HepG2 (cell line): Measurements from ENCODE around the gene PDE6C. TPM values are rescaled to one million over a fixed set of nuclear protein-coding genes. Genes with fewer than 3 reads are reported as not detected.

Experiments
- ATAC-seq: fragments of 200-7000 bp; cut with Tn5 transposase; 3 replicates; pipeline ENCODE4 v1.9.1; 2020; ENCODE audit warnings: mild to moderate bottlenecking, moderate library complexity
- BruUV-seq: library from RNA; stranded (reverse); fragments of 400-500 nt; replicated peaks from 2 replicates; lab custom pipeline; 2021; lab: Mats Ljungman, UMichigan
- CTCF ChIA-PET: fragments of 300-600 bp; formaldehyde crosslinking; extraction: SDS; loops from one replicate; lab custom pipeline; 2021; ENCODE audit warnings: low total read pairs, inconsistent platforms, low intra/inter-chr PET ratio; lab: Yijun Ruan, JAX
- POLR2A ChIA-PET: fragments of 350-600 bp; sonication (Branson Sonifier 250); formaldehyde crosslinking; loops from one replicate; lab custom pipeline; 2020; ENCODE audit warnings: antibody characterized with exemption, inconsistent platforms; lab: Yijun Ruan, JAX
- DNase-seq: peaks from one replicate; pipeline ENCODE4 v3.0.0-alpha.2; 2015; ENCODE audit warnings: low spot score
- FAIRE-seq: peaks from 3 replicates; lab custom pipeline; 2011; peaks lifted over from hg19 to GRCh38; lab: Jason Lieb, UNC
- H2AFZ ChIP-seq: one replicate; pipeline ENCODE4 v1.6.1; 2011; ENCODE audit warnings: low read length, inconsistent platforms
- H3K27ac ChIP-seq: fragments of 300-600 bp; 3 replicates; pipeline ENCODE4 v1.8.0; 2011; ENCODE audit warnings: mixed run types, mild to moderate bottlenecking, mixed read lengths, low read length, inconsistent platforms; ENCODE audit not compliant: insufficient read depth; ENCODE audit errors: extremely low read length
- H3K27me3 ChIP-seq, 2 experiments: fragments of 200-600 bp in 1 of 2; 2 replicates in 1 of 2; 3 replicates in 1 of 2; pipeline versions ENCODE4 v1.6.0 to v1.8.0; 2011; ENCODE audit warnings: low read length in 2 of 2, mild to moderate bottlenecking in 2 of 2, moderate library complexity in 2 of 2, inconsistent platforms in 1 of 2; ENCODE audit not compliant: insufficient read depth in 2 of 2, control insufficient read depth in 1 of 2
- H3K36me3 ChIP-seq, 2 experiments: fragments of 200-600 bp in 1 of 2; replicated peaks in 1 of 2; 2 replicates in 1 of 2; 3 replicates in 1 of 2; pipeline versions ENCODE4 v1.5.1 to v1.8.0; 2011; ENCODE audit warnings: low read length in 2 of 2, inconsistent platforms in 1 of 2; ENCODE audit not compliant: insufficient read depth in 2 of 2, control insufficient read depth in 1 of 2
- H3K4me1 ChIP-seq: 2 replicates; pipeline ENCODE4 v1.5.1; 2012; ENCODE audit warnings: low read length, inconsistent platforms; ENCODE audit not compliant: insufficient read depth
- H3K4me2 ChIP-seq: 2 replicates; pipeline ENCODE4 v1.6.0; 2011; ENCODE audit warnings: low read depth, low read length, inconsistent platforms
- H3K4me3 ChIP-seq, 3 experiments: fragments of 200-600 bp in 1 of 3; sonication (generic), shearing (Covaris generic) in 1 of 3; replicated peaks in 1 of 3; 2 replicates each; pipeline ENCODE4 v1.5.1; 2011 to 2016; ENCODE audit warnings: low read length in 3 of 3, inconsistent platforms in 2 of 3, low read depth in 2 of 3, mild to moderate bottlenecking in 2 of 3, control low read depth in 1 of 3, mixed read lengths in 1 of 3; ENCODE audit not compliant: insufficient read depth in 1 of 3
- H3K79me2 ChIP-seq: one replicate; pipeline ENCODE4 v1.6.1; 2011; ENCODE audit warnings: low read length, inconsistent platforms; ENCODE audit not compliant: insufficient read depth
- H3K9ac ChIP-seq: 2 replicates; pipeline ENCODE4 v1.6.0; 2011; ENCODE audit warnings: mild to moderate bottlenecking, low read depth, low read length, inconsistent platforms; ENCODE audit not compliant: insufficient read depth
- H3K9me3 ChIP-seq: 2 replicates; pipeline ENCODE4 v1.5.1; 2012; ENCODE audit warnings: mild to moderate bottlenecking, low read length
- H4K20me1 ChIP-seq: 2 replicates; pipeline ENCODE4 v1.6.0; 2011; ENCODE audit warnings: inconsistent platforms, mild to moderate bottlenecking, low read length, moderate library complexity; ENCODE audit not compliant: insufficient read depth
- FOXA3 ChIP-seq: IDR thresholded peaks from 2 replicates; pipeline ENCODE4 v1.6.1; 2016; ENCODE audit warnings: missing genetic modification reagents, missing compliant biosample characterization
- FOXM1 ChIP-seq: sonication (generic); formaldehyde crosslinking; IDR thresholded peaks from 2 replicates; pipeline ENCODE4 v1.5.0; 2020; ENCODE audit warnings: missing genetic modification reagents
- IRF2 ChIP-seq: IDR thresholded peaks from 2 replicates; pipeline ENCODE4 v1.6.1; 2018; ENCODE audit warnings: missing genetic modification reagents, missing compliant biosample characterization
- KDM2A ChIP-seq: sonication (generic); formaldehyde crosslinking; IDR thresholded peaks from 2 replicates; pipeline ENCODE4 v1.4.0; 2020; ENCODE audit warnings: low read depth, missing genetic modification reagents, borderline replicate concordance
- KMT2A ChIP-seq: sonication (generic); formaldehyde crosslinking; IDR thresholded peaks from 2 replicates; pipeline ENCODE4 v1.4.0; 2020; ENCODE audit warnings: missing genetic modification reagents
- MAZ ChIP-seq, 2 experiments: sonication (generic) in 1 of 2; formaldehyde crosslinking in 1 of 2; IDR thresholded peaks; 2 replicates each; pipeline versions ENCODE4 v1.5.0 to v1.6.1; 2012 to 2020; ENCODE audit warnings: low read depth in 2 of 2, mild to moderate bottlenecking in 2 of 2, borderline replicate concordance in 1 of 2, improper control_type of control experiment in 1 of 2, low read length in 1 of 2, missing genetic modification reagents in 1 of 2, moderate library complexity in 1 of 2
- SAP130 ChIP-seq: IDR thresholded peaks from 2 replicates; pipeline ENCODE4 v1.6.1; 2016; ENCODE audit warnings: low read depth
- STAG1 ChIP-seq: sonication (generic); formaldehyde crosslinking; IDR thresholded peaks from 2 replicates; pipeline ENCODE4 v1.4.0; 2020; ENCODE audit warnings: missing genetic modification reagents
- TRIM24 ChIP-seq: sonication (generic); formaldehyde crosslinking; IDR thresholded peaks from 2 replicates; pipeline ENCODE4 v1.8.0; 2022; ENCODE audit warnings: mild to moderate bottlenecking, missing genetic modification reagents
- ZFY ChIP-seq: sonication (generic); formaldehyde crosslinking; IDR thresholded peaks from 2 replicates; pipeline ENCODE4 v1.4.0; 2020; ENCODE audit warnings: missing genetic modification reagents
- ZNF251 ChIP-seq: sonication (generic); formaldehyde crosslinking; IDR thresholded peaks from 2 replicates; pipeline ENCODE4 v1.9.0; 2021; ENCODE audit warnings: mild to moderate bottlenecking, missing genetic modification reagents
- ZNF264 ChIP-seq: sonication (generic); formaldehyde crosslinking; IDR thresholded peaks from 2 replicates; pipeline ENCODE4 v1.4.0; 2020; ENCODE audit warnings: missing genetic modification reagents
- ZNF331 ChIP-seq: sonication (generic); formaldehyde crosslinking; IDR thresholded peaks from 2 replicates; pipeline ENCODE4 v1.4.0; 2020; ENCODE audit warnings: missing genetic modification reagents
- ZNF441 ChIP-seq: sonication (generic); formaldehyde crosslinking; IDR thresholded peaks from 2 replicates; pipeline ENCODE4 v1.7.0; 2021; ENCODE audit warnings: missing genetic modification reagents, borderline replicate concordance
- ZNF564 ChIP-seq: sonication (generic); formaldehyde crosslinking; IDR thresholded peaks from 2 replicates; pipeline ENCODE4 v1.8.1; 2023; ENCODE audit warnings: mild to moderate bottlenecking, missing genetic modification reagents
- ZNF629 ChIP-seq: sonication (generic); formaldehyde crosslinking; conservative IDR thresholded peaks from 2 replicates; pipeline ENCODE4 v1.5.0; 2020; ENCODE audit warnings: missing genetic modification reagents
- in situ Hi-C: cut with HindIII; loops from 2 replicates; pipeline ENCODE4 v1.10.0; 2017; ENCODE audit warnings: low pct_unique_long_range_greater_than_20kb; ENCODE audit not compliant: extremely low pct_ligation_motif_present
- intact Hi-C: fragments of 100-400 bp; cut with micrococcal nuclease; formaldehyde crosslinking; loops from one replicate; pipeline ENCODE4 v1.10.0; 2022; ENCODE audit not compliant: unreplicated experiment
- polyA plus RNA-seq, 8 experiments: library from polyadenylated mRNA; depleted of rRNA in 3 of 8; stranded (reverse) in 7 of 8; unstranded in 1 of 8; fragments of >200 nt; fragmentation: Illumina TruSeq in 4 of 8; extraction: Trizol in 4 of 8; gene quantifications; 2 replicates each; pipeline versions ENCODE4 v1.2.1 to v1.2.3, GENCODE V29; 2011 to 2016; ENCODE audit warnings: low read depth in 4 of 8, missing spikeins in 1 of 8, mixed read lengths in 1 of 8; ENCODE audit not compliant: insufficient read depth in 1 of 8
- total RNA-seq, 5 experiments: library from RNA; depleted of rRNA; stranded (reverse); fragments of >200 nt; fragmentation: Illumina TruSeq; extraction: Trizol; gene quantifications; 2 replicates each; pipeline ENCODE4 v1.2.3, GENCODE V29; 2016; ENCODE audit warnings: low read depth in 1 of 5
- TF ChIP-seq, protein P1 (sequence below): sonication (generic); formaldehyde crosslinking; IDR thresholded peaks from 2 replicates; pipeline ENCODE4 v1.4.0; 2020; ENCODE audit warnings: low read depth, missing genetic modification reagents

The PDE6C gene
- total and polyA plus RNA-seq, 2 of the 13 experiments (the other 11 are each of a cell fraction or from before 2014, with no cell fraction given), result 0.64 TPM; not detected in 1

DNA sequence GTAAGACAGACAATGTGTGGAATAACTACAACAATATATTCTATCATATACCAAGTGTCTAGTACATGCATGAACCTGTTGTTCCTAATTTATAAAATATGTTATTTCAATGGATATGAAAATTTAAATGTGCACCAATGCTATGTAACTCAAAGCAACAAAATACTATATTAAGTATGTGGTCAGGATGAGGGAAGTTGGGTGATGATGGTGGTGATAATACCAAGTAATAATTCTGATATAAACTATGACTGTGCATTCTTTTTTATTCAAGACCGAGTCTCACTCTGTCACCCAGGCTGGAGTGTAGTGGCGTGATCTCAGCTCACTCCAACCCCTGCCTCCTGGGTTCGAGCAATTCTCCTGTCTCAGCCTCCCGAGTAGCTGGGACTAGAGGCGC is 92.1 kb downstream of the PDE6C start (continued):
- TF ChIP-seq KMT2A, result no peak
- no peak for TF ChIP-seq FOXM1
- TF ChIP-seq ZNF264, result no peak
- no peak for TF ChIP-seq STAG1
- no peak for TF ChIP-seq SAP130 (CRISPR knock-in tag)

DNA sequence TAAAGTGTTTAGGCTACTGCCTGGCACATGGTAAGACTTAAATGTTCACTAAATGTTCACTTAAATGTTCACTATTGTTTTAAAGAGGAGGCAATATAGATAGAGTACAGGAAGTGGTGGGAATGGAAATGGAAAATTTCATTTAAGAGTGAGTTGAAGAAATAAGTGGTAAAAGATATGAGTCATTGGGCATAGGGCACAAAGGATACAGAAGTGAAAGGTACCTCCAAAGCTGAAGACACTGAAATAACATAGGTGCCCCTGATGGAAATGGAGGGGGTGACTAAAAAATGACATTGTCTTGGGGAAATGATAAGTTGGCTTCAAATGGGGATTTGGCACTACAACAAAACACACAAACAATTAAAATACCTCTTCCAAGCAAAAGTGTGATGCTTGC is 95.3 kb downstream of the PDE6C start:
- FAIRE-seq (no peak), ATAC-seq (no peak)
- no TSS peak for BruUV-seq
- Histone ChIP-seq H3K36me3 (no peaks in the 10 kb centered on the region), H4K20me1 (no peaks in the 10 kb centered on the region), H3K4me3 (no peak overlapping the region), H3K79me2 (no peaks in the 10 kb centered on the region), H2AFZ (no peak overlapping the region)
- POLR2A ChIA-PET, result no interaction called here
- intact Hi-C loops, result no loop called here
- in situ Hi-C loops, result loop anchor here (10.0 kb wide), 1 partner anchor 107 kb away; no protein-coding TSS in a partner anchor
- TF ChIP-seq ZNF629 (CRISPR knock-in tag), result no peak
- TF ChIP-seq, protein P1, sequence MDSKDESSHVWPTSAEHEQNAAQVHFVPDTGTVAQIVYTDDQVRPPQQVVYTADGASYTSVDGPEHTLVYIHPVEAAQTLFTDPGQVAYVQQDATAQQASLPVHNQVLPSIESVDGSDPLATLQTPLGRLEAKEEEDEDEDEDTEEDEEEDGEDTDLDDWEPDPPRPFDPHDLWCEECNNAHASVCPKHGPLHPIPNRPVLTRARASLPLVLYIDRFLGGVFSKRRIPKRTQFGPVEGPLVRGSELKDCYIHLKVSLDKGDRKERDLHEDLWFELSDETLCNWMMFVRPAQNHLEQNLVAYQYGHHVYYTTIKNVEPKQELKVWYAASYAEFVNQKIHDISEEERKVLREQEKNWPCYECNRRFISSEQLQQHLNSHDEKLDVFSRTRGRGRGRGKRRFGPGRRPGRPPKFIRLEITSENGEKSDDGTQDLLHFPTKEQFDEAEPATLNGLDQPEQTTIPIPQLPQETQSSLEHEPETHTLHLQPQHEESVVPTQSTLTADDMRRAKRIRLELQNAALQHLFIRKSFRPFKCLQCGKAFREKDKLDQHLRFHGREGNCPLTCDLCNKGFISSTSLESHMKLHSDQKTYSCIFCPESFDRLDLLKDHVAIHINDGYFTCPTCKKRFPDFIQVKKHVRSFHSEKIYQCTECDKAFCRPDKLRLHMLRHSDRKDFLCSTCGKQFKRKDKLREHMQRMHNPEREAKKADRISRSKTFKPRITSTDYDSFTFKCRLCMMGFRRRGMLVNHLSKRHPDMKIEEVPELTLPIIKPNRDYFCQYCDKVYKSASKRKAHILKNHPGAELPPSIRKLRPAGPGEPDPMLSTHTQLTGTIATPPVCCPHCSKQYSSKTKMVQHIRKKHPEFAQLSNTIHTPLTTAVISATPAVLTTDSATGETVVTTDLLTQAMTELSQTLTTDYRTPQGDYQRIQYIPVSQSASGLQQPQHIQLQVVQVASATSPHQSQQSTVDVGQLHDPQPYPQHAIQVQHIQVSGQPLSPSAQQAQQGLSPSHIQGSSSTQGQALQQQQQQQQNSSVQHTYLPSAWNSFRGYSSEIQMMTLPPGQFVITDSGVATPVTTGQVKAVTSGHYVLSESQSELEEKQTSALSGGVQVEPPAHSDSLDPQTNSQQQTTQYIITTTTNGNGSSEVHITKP (CRISPR knock-in tag), result no peak
- TF ChIP-seq IRF2, result no peak
- TF ChIP-seq ZNF331, result no peak
- TF ChIP-seq ZNF251, result no peak
- TF ChIP-seq ZNF441 (CRISPR knock-in tag), result no peak
- TF ChIP-seq ZNF564, result no peak
- no peak for TF ChIP-seq MAZ (IDR thresholded peaks at IDR 0.05; ENCODE audit: borderline replicate concordance, low read depth, low read length)
- no peak for TF ChIP-seq MAZ (CRISPR knock-in tag; IDR thresholded peaks at IDR 0.05; ENCODE audit: low read depth)
- TF ChIP-seq TRIM24, result no peak
- TF ChIP-seq ZFY (CRISPR knock-in tag), result no peak
- TF ChIP-seq KDM2A (CRISPR knock-in tag), result no peak
- no peak for TF ChIP-seq FOXA3 (CRISPR knock-in tag)
- TF ChIP-seq, all 625 proteins: peak for 0
- no peak for DNase-seq
- CTCF ChIA-PET, result no interaction called here
- Histone ChIP-seq H3K4me1 (peaks cover 13% of the 10 kb centered on the region), H3K27me3 (peaks cover 0 to 3% of the 10 kb centered on the region in 2 experiments; a peak in 1 of 5 replicates), H3K9me3 (no peaks in the 10 kb centered on the region), H3K27ac (no peak overlapping the region), H3K9ac (no peak overlapping the region), H3K4me2 (no peak overlapping the region)
